OCI-LY7 (cell line): ENCODE results near the gene NNAT.

Experiments used
- EZH2phosphoT487 ChIP-seq: fragments of 200-600 bp; sonication (generic); IDR thresholded peaks from 2 replicates; pipeline ENCODE4 v1.6.1; 2018; ENCODE audit warnings: low read depth, borderline replicate concordance, mild to moderate bottlenecking, mixed run types, antibody characterized with exemption, low read length, moderate library complexity, mixed read lengths
- TF ChIP-seq, protein P1 (sequence below): fragments of 200-600 bp; sonication (generic); conservative IDR thresholded peaks from 2 replicates; pipeline ENCODE4 v1.5.1; 2014; ENCODE audit warnings: mild to moderate bottlenecking, antibody characterized with exemption, low read length, moderate library complexity, mixed read lengths

DNA sequence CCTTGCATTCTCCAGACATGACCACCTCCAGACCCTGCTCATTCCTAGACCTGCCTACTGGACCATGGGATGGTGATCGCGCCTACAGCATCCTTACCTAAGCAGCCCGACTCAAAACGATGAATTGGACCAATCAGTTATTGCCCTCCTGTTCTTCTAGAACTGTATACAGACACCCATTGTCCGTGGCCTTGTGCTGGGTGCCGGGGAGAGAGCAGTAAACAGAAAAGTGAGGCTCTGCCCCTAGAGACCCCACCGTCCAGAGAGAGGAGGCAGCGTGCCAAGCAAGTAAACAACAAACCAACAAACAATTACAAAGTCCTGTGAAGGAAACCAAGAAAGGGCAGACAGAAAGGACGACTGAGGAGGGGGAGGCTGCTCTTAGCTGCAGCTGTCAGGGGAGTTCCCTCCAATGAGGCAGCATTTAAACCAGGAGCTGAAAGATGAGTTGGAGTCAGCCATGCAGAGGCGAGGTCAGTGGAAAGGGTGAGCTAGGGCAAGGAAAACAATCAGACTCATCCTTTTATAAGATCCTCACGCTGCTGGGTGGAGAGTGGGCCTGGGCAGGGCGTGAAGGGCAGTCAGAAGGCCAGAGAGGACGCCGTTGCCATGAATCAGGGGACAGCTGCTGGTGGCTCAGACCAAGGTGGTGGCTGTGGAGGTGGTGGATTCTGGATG, 44.2 kb downstream of the NNAT start:
- TF ChIP-seq, protein P1, sequence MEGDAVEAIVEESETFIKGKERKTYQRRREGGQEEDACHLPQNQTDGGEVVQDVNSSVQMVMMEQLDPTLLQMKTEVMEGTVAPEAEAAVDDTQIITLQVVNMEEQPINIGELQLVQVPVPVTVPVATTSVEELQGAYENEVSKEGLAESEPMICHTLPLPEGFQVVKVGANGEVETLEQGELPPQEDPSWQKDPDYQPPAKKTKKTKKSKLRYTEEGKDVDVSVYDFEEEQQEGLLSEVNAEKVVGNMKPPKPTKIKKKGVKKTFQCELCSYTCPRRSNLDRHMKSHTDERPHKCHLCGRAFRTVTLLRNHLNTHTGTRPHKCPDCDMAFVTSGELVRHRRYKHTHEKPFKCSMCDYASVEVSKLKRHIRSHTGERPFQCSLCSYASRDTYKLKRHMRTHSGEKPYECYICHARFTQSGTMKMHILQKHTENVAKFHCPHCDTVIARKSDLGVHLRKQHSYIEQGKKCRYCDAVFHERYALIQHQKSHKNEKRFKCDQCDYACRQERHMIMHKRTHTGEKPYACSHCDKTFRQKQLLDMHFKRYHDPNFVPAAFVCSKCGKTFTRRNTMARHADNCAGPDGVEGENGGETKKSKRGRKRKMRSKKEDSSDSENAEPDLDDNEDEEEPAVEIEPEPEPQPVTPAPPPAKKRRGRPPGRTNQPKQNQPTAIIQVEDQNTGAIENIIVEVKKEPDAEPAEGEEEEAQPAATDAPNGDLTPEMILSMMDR, result no peak
- TF ChIP-seq EZH2phosphoT487, result no peak
